HPDE6-E6E7 (cell line): ENCODE results near the gene TAS2R50.
"Not testable (repeated sequence)": the region's sequence is repeated elsewhere in the genome, so short reads cannot be mapped to it uniquely, and the experiment has no call there.

Source experiments
- DNase-seq: peaks from one replicate; pipeline ENCODE4 v3.0.0; 2011; ENCODE audit warnings: missing footprints; ENCODE audit errors: extremely low spot score

TAS2R50 gene

GRCh38 chr12:10986812-10987211 is at the start of gene TAS2R50:
TAS2R50 (minus strand) TSS chr12:10986912; CDS start chr12:10986860, 52 bp downstream.
- DNase-seq: no peak

GRCh38 chr12:11033959-11034358 is 47.2 kb upstream of the TAS2R50 start:
- DNase-seq: not testable (repeated sequence)

GRCh38 chr12:11031307-11031706 is 44.6 kb upstream of the TAS2R50 start, which contains the start of gene TAS2R31:
TAS2R31 (minus strand) TSS chr12:11031407; CDS start chr12:11031335, 72 bp downstream.
- DNase-seq: no peak

- no peak for DNase-seq
Measured at GRCh38 chr12:11026118-11026517, 39.4 kb upstream of the TAS2R50 start.

GRCh38 chr12:11023387-11023786 is 36.7 kb upstream of the TAS2R50 start:
- no peak for DNase-seq

GRCh38 chr12:11022520-11022919 is 35.8 kb upstream of the TAS2R50 start, which contains the start of gene TAS2R19:
TAS2R19 (minus strand) TSS chr12:11022620; CDS start chr12:11022571, 49 bp downstream.
- no peak for DNase-seq

GRCh38 chr12:11016937-11017336 is 30.2 kb upstream of the TAS2R50 start:
- DNase-seq: no peak

- DNase-seq: no peak
Measured at GRCh38 chr12:11015775-11016430, 29.2 kb upstream of the TAS2R50 start.

- no peak for DNase-seq
Measured at GRCh38 chr12:11014234-11014633, 27.5 kb upstream of the TAS2R50 start.

- DNase-seq: no peak
Measured at GRCh38 chr12:11007608-11008007, 20.9 kb upstream of the TAS2R50 start.

GRCh38 chr12:10998204-10998603 is 11.5 kb upstream of the TAS2R50 start, which contains the start of gene TAS2R20:
TAS2R20 (minus strand) TSS chr12:10998304; CDS start chr12:10997875, 429 bp downstream.
- no peak for DNase-seq

- DNase-seq: no peak
Measured at GRCh38 chr12:10994307-10994706, 7.6 kb upstream of the TAS2R50 start.

- DNase-seq: no peak
Measured at GRCh38 chr12:10989107-10989506, 2.4 kb upstream of the TAS2R50 start.

GRCh38 chr12:10982244-10982643 is 4.5 kb downstream of the TAS2R50 start:
- no peak for DNase-seq

GRCh38 chr12:10974965-10975364 is 11.7 kb downstream of the TAS2R50 start:
- no peak for DNase-seq

- DNase-seq: no peak
Measured at GRCh38 chr12:10968765-10969456, 17.8 kb downstream of the TAS2R50 start.

GRCh38 chr12:10967409-10967808 is 19.3 kb downstream of the TAS2R50 start:
- no peak for DNase-seq

GRCh38 chr12:10966314-10966713 is 20.4 kb downstream of the TAS2R50 start:
- DNase-seq: no peak

- no peak for DNase-seq
Measured at GRCh38 chr12:10965476-10965875, 21.2 kb downstream of the TAS2R50 start.

GRCh38 chr12:10960211-10960610 is 26.5 kb downstream of the TAS2R50 start:
- DNase-seq: no peak

GRCh38 chr12:10959804-10960203 is 26.9 kb downstream of the TAS2R50 start:
- no peak for DNase-seq

GRCh38 chr12:10957741-10958140 is 29.0 kb downstream of the TAS2R50 start:
- DNase-seq: no peak

GRCh38 chr12:10956085-10956484 is 30.6 kb downstream of the TAS2R50 start:
- DNase-seq: no peak
